HEK293T (cell line): Measurements from ENCODE around the gene HSPB7.
"Not testable (repeated sequence)": the region's sequence is repeated elsewhere in the genome, so short reads cannot be mapped to it uniquely, and the experiment has no call there.

Experiments
- CTCF ChIA-PET: fragments of 350-600 bp; formaldehyde crosslinking; extraction: SDS; loops from one replicate; lab custom pipeline; 2021; ENCODE audit warnings: antibody characterized with exemption, inconsistent platforms; lab: Yijun Ruan, JAX
- POLR2A ChIA-PET: fragments of 350-600 bp; formaldehyde crosslinking; extraction: SDS; loops from one replicate; lab custom pipeline; 2020; ENCODE audit warnings: antibody characterized with exemption, inconsistent platforms; lab: Yijun Ruan, JAX
- DNase-seq: peaks from one replicate; pipeline ENCODE4 v3.0.0; 2012; ENCODE audit warnings: mixed read lengths; ENCODE audit errors: extremely low spot score
- ARNT ChIP-seq: fragments of 450-650 bp; IDR thresholded peaks from 2 replicates; pipeline ENCODE4 v1.6.1; 2017; ENCODE audit warnings: mild to moderate bottlenecking
- BHLHE40 ChIP-seq: fragments of 450-650 bp; IDR thresholded peaks from 2 replicates; pipeline ENCODE4 v1.6.1; 2016; ENCODE audit warnings: mild to moderate bottlenecking, moderate library complexity, borderline replicate concordance
- CTBP1 ChIP-seq: fragments of 450-650 bp; IDR thresholded peaks from 2 replicates; pipeline ENCODE4 v1.6.1; 2016; ENCODE audit warnings: borderline replicate concordance
- ELF4 ChIP-seq: fragments of 450-650 bp; IDR thresholded peaks from 2 replicates; pipeline ENCODE4 v1.6.1; 2017; ENCODE audit warnings: antibody characterized with exemption
- FOXA1 ChIP-seq: fragments of 450-650 bp; IDR thresholded peaks from 2 replicates; pipeline ENCODE4 v1.6.1; 2016; ENCODE audit warnings: mild to moderate bottlenecking
- FOXK2 ChIP-seq: fragments of 450-650 bp; IDR thresholded peaks from 2 replicates; pipeline ENCODE4 v1.6.1; 2016; ENCODE audit warnings: mild to moderate bottlenecking
- FOXM1 ChIP-seq: fragments of 450-650 bp; IDR thresholded peaks from 2 replicates; pipeline ENCODE4 v1.6.1; 2017; ENCODE audit warnings: mild to moderate bottlenecking, borderline replicate concordance
- HDGF ChIP-seq: fragments of 450-650 bp; IDR thresholded peaks from 2 replicates; pipeline ENCODE4 v1.6.1; 2017; ENCODE audit warnings: antibody characterized with exemption, borderline replicate concordance
- L3MBTL2 ChIP-seq: fragments of 450-650 bp; conservative IDR thresholded peaks from 2 replicates; pipeline ENCODE4 v1.6.1; 2016; ENCODE audit warnings: mild to moderate bottlenecking
- LEF1 ChIP-seq: fragments of 450-650 bp; IDR thresholded peaks from 2 replicates; pipeline ENCODE4 v1.6.1; 2017; ENCODE audit warnings: mild to moderate bottlenecking, borderline replicate concordance
- NFRKB ChIP-seq: fragments of 450-650 bp; IDR thresholded peaks from 2 replicates; pipeline ENCODE4 v1.6.1; 2016; ENCODE audit warnings: mild to moderate bottlenecking, moderate library complexity
- SP1 ChIP-seq: fragments of 450-650 bp; IDR thresholded peaks from 2 replicates; pipeline ENCODE4 v1.6.1; 2017
- SUZ12 ChIP-seq: fragments of 450-650 bp; IDR thresholded peaks from 2 replicates; pipeline ENCODE4 v1.6.1; 2016; ENCODE audit warnings: mild to moderate bottlenecking
- TARDBP ChIP-seq: fragments of 450-650 bp; IDR thresholded peaks from 2 replicates; pipeline ENCODE4 v1.6.1; 2016
- ZNF384 ChIP-seq: fragments of 450-650 bp; IDR thresholded peaks from 2 replicates; pipeline ENCODE4 v1.6.1; 2016
- TF ChIP-seq, protein P1 (sequence below): fragments of 450-650 bp; IDR thresholded peaks from 2 replicates; pipeline ENCODE4 v1.6.1; 2016

HSPB7 gene

DNA sequence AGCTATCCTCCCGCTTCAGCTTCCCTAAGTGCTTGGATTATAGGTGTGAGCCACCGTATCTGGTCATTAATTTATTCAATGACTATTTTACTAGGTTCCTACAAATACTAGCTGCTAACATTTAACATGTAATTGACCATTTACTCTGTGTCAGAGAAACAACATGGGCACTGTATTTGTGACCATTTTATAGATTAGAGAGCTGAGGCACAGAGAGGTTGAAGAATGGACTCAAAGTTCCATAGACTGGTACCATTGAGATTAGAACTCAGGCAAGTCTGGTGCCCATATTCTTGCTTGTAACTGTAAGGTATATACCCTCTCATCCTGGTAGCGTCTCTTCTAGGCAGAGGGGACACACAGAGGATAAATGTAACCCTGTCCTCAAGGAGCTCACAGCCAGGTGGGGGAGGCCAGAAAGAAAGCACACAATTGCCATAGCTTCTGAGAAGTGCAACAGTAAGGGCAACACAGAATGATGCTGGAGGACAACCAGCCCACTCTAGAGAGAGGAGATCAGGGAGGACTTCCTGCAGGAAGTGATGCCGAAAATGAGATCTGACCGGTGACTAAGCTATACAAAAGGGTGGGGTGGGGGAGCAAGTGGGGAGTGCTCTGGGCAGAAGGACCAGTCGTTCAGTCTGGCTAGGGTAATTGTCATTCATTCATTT, 10.0 kb downstream of the HSPB7 start:
- TF ChIP-seq FOXA1 (no peak), CTBP1 (no peak)
- ChIA-PET POLR2A (no interaction called here), CTCF (interaction anchor here (0.6 to 1.6 kb wide), 4 partner anchors 13 to 212 kb away, joined by 3 read pairs; no protein-coding TSS in a partner anchor)
- DNase-seq: no peak

DNA sequence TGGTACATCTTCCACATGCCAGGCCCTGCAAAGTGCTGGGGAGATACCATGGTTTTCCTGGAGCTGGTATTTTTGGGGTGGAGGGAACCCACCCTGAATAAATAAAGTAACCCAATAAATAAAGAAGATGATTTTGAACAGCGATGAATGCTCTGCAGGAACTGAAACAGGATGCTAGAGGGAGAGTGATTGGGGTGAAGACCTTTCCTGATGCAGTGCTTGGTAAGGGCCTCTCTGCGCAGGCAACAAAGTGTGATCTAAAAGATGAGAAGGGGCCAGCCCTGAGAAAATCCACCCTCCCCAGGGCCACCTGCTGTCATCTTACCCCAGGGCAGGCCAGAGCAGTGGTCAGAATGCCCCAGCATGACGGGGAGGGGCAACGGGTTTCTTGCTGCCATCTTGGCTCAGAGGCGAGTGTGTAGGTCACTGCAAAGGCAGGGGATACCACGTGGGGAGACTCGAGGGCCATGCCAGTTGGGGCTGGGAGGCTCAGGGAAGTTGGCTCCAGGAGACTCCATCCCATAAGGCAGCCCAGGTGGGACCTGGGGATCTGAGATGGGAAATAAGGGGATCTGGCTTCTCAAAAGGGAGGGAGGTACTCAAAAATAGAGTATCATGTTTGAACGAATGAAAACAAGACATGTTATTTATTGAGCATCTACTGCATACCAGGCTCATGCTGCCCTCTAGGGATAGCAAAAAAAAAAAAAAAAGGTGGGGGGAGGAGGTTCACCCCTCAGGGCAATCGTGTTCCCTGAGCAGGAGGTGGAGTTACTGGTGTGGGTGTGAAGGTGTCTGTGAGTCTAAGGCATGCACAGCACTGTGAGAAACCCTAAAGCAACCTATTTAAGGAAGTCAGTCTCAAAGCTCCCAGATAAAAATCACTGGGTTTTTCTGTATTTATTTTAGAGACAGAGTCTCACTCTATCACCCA, 11.0 kb downstream of the HSPB7 start:
- DNase-seq: no peak
- ChIA-PET CTCF (interaction anchor here (1.6 kb wide), 1 partner anchor 12 kb away, joined by 3 read pairs; no protein-coding TSS in a partner anchor), POLR2A (no interaction called here)
- TF ChIP-seq TARDBP (no peak), BHLHE40 (no peak), HDGF (no peak), LEF1 (no peak), FOXA1 (no peak), ZNF384 (no peak; the same call in 1 of the 2 replicates), L3MBTL2 (no peak), NFRKB (no peak)

DNA sequence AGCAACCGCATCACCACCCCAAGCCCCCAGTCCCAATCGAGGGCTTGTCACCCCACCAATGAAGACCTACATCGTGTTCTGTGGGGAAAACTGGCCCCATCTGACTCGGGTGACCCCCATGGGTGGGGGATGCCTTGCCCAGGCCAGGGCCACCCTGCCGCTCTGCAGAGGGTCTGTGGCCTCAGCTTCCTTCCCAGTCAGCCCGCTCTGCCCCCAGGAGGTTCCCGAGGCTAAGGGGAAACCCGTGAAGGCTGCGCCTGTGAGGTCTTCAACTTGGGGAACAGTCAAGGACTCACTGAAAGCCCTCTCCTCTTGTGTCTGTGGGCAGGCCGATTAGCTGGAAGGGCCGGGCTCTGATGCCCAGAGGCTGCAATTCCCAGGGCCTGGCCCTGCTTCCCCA, 11.8 kb downstream of the HSPB7 start:
- TF ChIP-seq ZNF384 (no peak), NFRKB (no peak)
- CTCF ChIA-PET: no interaction called here

DNA sequence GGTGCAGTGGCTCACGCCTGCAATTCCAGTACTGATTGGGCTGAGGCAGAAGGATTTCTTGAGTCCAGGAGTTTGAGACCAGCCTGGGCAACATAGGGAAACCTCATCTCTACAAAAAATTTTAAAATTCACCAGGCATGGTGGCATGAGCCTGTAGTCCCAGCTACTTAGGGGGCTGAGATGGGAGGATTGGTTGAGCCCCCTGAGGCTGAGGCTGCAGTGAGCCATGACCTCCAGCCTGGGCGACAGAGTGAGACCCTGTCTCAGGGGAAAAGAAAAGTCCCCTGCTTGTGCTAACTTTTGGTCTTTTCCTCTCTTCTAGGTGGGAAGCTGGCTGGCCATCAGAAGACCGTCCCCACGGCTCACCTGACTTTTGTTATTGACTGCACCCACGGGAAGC, 12.2 kb downstream of the HSPB7 start:
- no peak for DNase-seq
- ChIA-PET POLR2A (no interaction called here), CTCF (no interaction called here)
- TF ChIP-seq HDGF (no peak), SUZ12 (no peak), TARDBP (no peak), ZNF384 (no peak), FOXK2 (no peak), ELF4 (no peak), FOXA1 (no peak), BHLHE40 (no peak), FOXM1 (no peak), SP1 (no peak), LEF1 (no peak), ARNT (no peak), NFRKB (no peak), L3MBTL2 (no peak), CTBP1 (no peak)
- TF ChIP-seq, protein P1, sequence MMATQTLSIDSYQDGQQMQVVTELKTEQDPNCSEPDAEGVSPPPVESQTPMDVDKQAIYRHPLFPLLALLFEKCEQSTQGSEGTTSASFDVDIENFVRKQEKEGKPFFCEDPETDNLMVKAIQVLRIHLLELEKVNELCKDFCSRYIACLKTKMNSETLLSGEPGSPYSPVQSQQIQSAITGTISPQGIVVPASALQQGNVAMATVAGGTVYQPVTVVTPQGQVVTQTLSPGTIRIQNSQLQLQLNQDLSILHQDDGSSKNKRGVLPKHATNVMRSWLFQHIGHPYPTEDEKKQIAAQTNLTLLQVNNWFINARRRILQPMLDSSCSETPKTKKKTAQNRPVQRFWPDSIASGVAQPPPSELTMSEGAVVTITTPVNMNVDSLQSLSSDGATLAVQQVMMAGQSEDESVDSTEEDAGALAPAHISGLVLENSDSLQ: no peak

More for the DNA sequence above, 11.8 kb downstream of the HSPB7 start:
- POLR2A ChIA-PET: no interaction called here
- no peak for DNase-seq

DNA sequence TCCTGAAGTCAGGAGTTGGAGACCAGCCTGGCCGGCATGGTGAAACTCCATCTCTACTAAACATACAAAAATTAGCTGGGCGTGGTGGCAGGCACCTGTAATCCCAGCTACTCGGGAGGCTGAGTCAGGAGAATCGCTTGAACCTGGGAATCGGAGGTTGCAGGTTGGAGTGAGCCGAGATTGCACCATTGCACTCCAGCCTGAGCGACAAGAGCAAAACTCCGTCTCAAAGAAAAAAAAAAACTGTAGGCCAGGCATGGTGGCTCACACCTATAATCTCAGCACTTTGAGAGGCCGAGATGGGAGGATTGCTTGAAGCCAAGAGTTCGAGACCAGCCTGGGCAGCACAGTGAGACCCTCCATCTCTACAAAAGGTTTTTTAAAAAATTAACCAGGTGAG, 16.6 kb downstream of the HSPB7 start:
- CTCF ChIA-PET, DNase-seq, POLR2A ChIA-PET: not testable (repeated sequence)

DNA sequence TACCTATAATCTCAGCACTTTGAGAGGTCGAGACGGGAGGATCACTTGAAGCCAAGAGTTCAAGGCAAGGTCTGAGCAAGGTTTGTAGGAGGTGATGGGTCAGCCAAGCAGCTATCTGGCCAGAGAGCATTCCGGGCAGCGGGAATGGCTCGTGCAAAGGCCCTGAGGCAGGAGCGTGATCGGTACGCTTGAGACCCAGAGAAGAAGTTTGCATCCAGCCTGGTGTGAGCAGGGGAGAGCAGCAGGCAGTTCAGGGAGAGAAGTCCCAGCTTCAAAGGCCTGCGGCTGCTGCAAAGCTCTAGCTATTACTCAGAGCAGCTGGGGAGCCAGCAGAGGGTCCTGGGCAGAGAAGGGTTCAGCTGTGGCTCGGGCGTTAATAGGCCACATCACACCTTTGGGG, 18.9 kb downstream of the HSPB7 start:
- ChIA-PET CTCF (no interaction called here), POLR2A (no interaction called here)
- DNase-seq: no peak
- TF ChIP-seq L3MBTL2 (no peak), SP1 (no peak)

DNA sequence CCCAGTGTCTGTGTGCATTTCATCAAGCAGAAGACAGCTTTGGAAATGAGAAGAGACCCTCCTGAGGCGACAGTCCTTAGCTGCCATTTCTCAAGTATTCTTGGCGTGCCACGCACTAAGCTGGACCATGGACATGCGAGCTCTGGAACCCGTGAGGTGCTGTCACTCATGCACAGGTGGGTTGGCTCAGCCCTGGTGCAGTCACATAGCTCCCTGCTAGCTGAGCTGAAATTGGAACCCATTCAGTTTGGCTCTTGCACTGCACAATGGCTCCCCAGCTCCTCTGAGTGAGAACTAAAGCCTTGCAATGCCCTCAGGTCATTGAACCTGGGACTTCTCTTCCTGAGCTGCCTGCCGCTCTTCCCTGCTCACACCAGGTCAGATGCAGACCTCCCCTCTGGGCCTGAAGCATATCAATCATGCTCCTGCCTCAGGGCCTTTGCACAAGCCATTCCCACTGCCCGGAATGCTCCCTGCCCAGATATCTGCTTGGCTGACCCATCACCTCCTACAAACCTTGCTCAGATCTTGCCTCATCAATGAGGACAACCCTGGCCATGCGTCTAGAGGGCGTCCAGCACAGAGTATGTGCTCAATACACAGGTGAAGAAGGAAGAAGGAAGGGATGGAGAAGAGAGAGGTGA, 20.1 kb downstream of the HSPB7 start:
- no peak for DNase-seq
- TF ChIP-seq, protein P1: no peak
- TF ChIP-seq LEF1 (no peak), ARNT (no peak), HDGF (no peak), SP1 (no peak), BHLHE40 (no peak), TARDBP (no peak), SUZ12 (no peak), FOXM1 (no peak), CTBP1 (no peak)
- ChIA-PET POLR2A (interaction anchor here (1.0 kb wide), 1 partner anchor 22 kb away, joined by 4 read pairs; the partner anchor contains the start of gene ZBTB17), CTCF (interaction anchor here (0.5 to 0.6 kb wide), 2 partner anchors 199 to 214 kb away, joined by 3 read pairs; no protein-coding TSS in a partner anchor)
